ENCODE results near the gene PTPRG.

Gene PTPRG

DNA sequence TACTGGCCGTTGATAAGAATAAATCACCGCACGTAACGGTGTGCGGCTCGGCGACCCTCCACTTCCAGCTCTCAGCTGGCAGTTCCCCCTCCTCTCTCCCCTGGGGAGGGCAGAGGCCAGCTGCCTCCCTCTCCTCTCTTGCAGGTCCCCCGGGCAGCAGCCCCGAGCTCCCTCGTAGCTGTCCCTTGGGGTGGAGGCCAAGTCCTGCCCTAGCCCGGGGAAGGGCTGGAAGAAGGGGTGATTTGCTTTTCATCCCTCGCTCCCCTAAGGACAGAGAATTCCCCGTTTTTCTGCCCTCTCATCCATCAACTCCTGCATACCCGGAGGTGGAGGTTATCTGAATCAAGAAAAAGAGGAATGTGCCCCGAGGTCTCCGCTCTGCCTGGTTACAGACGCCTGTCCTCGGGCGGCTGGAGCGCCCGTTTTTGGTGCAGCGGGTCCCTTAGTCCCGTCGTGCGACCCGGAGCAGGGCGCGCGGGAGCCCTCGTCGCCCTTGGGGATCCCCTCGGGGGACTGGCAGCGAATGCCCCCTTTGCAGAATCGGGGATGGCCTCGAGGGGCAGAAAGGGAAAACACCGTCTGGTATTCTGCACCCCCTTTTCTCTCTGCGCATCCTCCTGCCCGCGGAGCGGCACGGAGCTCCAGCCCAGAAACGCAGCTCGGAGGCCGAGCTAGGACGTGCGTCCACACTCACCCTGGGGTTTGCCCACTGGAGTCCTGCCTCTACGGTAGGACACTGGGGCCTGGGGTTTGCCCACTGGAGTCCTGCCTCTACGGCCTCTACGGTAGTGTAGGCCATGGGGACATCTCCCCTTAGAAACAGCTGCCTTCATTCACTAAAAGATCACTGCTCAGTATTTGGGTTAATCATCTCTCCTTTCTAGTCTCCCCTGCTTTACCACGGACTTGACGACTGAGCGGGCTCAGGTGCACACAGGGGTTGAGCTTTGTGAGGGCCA, 2.2 kb downstream of the PTPRG start:
- no peak for DNase-seq

DNA sequence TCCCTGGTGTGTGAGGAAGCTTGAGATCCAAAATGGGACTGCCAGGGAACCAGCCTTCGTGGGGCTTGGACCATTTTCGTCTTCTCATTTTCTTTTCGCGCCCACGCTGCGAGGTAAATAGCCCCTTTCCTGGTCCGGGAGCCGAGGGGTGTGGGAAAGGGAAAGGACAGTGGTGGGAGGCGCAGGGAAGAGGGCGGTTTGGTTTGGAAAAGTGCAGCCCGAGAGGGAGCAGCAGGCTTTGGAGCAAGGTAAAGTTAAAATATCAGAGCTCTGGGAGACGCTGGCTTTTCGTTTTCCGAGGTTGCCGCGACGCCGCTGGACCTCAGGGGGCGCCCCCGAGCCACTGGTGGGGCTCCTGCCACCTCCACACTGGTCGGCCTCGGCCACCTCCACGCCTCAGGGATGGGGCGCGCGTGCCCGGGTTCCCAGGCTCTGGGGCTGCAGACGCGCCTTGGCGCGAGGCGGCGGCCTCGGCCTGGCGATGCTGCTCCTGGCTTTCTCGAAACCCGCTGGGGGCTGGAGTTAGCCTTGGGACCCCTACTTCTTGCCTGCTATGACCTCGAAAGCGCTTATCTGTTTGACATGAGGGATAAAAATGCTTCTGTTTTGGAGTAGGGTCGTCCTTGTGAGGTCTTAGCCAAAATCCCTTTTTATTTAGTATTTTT, 3.2 kb downstream of the PTPRG start:
- DNase-seq = no peak

- no peak for DNase-seq
Measured at GRCh38 chr3:61565569-61565968, 4.2 kb downstream of the PTPRG start.

DNA sequence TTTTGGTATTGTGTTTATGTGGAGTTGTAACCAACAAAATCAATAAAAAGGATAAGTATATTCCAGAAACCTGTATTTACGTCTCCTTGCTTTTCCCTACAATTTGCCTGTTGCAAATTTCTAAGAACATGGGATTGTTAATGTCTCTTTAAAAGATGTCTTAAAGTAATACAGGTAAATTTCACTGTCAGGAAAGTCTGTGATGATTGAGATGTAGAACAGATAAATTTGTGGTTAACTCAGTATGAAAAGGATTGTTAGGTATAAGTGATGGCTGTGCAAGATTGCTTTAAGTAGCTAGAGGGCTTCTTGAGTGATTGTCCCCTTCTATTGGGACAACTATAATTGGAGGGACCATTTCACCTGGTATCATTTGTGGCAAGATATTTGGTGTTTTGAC, 6.8 kb downstream of the PTPRG start:
- DNase-seq = no peak

- no peak for DNase-seq
Measured at GRCh38 chr3:61569856-61570580, 8.6 kb downstream of the PTPRG start.

DNA sequence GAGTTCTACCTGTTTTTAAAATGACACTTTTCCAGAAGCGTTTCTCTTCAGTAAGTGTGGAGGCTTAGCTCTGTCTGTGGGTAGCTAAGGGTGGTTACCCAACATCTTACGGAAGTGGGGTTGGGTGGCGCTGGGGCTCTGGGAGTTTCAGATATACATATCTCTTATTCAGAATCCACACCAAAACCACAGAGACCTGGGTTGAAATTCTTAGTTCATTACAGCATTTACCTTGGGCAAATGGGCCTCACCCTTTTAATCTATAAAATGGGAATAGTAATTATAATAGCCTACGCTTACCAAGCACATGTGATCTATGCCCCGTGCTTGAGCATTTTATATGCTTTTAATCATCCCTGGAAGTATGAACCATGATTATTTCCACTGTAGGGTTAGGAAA, 9.4 kb downstream of the PTPRG start:
- no peak for DNase-seq

- DNase-seq = no peak
Measured at GRCh38 chr3:61571516-61572336, 10.4 kb downstream of the PTPRG start.

DNA sequence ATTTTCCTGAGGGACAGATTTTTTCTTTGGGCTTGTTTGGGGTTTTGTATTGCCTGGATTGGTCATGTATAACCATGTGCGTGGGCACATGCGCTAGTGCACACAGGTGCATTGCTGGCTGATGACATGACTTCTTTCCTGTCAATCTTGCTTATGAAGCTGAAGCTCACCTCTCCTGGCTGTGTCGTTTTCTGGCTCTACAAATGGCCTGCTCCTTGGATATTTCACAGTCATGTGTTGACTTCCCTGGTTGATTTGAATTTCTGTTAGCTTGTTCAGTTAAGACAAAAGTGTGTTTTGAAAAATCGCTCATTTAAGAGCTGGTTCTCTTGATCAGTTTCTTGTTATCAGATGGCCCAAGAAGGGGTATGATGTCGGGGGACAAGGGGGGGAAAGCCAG, 11.5 kb downstream of the PTPRG start:
- no peak for DNase-seq

DNA sequence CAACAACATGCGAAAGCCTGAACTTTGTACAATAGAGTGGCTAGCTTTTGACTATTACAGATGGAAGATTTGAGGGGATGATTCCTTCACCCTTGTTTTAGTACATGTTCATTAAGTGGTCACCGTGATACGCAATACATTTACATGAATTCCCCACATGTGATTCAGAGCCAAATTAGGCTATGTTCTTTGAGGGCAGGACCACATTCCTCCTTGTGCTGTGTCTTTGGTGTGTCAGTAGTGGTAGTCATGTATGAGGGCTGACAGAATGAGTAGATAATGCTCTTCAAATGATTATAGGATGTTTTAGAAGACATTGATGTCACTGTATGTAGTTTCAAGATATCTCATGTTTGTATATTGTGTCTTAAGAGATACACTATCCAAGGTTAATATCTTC, 12.1 kb downstream of the PTPRG start:
- DNase-seq = no peak

DNA sequence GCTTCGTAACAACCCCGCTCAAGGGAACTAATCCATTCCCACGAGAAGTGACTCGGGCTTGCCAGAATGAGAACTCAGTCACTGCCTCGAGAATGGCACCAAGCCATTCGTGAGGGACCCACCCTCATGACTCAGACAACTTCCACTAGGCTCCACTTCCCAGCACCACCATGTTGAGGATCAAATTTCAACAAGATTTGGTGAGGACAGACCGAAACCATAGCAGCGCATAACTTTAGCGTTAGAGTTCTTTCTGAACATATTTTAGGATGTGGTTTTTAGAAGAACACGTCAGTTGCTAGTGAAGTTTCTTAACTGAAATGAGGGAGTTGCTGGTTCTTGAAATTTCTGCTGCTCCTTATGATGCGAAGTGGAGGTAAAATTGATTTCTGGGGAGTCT, 13.5 kb downstream of the PTPRG start:
- DNase-seq = no peak

DNA sequence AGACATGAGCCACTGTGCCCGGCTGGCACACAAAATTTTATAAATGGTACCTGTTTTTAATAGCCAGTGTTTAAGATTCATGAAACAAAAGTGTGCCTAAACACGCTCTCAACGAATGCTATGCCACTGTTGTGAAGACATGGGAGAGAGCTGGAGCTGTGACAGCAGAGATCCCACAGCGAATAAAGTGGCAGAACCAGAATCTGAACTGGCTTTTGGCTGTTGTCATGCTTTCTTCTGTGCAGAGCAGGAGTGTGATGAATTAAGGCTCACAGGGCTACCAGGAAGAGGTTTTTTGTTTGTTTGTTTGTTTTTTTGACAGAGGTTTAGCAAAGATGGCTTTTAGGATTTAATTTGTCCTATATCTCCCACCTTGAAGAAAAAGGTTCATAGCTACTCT, 14.5 kb downstream of the PTPRG start:
- DNase-seq = no peak

DNA sequence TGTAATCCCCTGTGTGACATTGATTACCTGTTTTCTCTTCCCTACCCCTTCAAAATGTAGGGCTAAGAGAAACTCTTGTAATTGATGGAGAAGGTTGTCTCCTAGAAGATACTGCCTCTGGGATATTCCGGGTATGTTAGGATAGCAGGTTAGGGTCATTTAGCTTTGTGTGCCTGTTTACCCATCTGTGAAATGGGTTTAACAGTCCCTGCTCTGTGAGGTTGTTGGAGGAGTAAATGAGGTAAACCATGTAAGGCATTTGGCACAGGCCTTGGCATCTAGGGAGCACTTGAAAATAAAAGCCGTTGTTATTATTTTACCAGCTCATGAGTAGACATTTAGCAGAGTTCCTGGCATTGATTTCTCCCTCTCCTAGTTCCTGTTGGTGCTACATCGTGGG, 16.4 kb downstream of the PTPRG start:
- no peak for DNase-seq

DNA sequence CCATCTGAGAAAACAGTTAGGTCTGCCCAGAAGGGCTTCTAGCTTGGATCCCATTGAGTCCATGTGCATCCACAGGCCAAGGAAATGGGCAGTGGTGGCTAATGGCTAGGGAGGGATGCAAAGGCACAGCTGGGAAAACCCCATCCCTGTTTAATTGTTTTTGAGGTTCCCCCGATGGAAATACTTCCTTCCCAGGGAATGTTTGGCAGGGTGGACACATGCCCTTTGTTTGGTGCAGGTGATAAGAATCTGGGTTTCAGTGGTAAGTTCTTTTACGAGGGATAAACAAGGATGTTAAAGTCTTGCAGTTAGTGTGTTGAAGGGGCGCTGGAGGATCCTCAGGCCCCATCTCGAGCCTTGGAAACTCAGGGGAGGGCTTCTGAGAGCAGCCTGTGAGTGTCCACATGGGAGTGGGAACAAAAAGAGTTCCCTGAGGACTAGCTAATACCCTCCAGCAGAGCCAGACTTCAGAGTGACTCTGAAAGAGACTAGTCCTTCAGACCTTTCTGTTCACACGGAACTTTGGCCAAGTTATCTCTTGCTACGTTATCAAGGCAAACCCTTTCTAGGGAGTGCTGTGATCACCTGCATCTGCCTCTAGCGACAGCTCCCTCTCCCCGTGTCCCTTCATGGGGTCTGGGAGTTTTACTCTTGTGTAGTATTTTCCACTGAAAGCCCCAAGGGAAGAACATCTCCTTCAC, 17.4 kb downstream of the PTPRG start:
- no peak for DNase-seq

- DNase-seq = no peak
Measured at GRCh38 chr3:61579685-61580084, 18.3 kb downstream of the PTPRG start.

- no peak for DNase-seq
Measured at GRCh38 chr3:61580982-61581643, 19.7 kb downstream of the PTPRG start.

DNA sequence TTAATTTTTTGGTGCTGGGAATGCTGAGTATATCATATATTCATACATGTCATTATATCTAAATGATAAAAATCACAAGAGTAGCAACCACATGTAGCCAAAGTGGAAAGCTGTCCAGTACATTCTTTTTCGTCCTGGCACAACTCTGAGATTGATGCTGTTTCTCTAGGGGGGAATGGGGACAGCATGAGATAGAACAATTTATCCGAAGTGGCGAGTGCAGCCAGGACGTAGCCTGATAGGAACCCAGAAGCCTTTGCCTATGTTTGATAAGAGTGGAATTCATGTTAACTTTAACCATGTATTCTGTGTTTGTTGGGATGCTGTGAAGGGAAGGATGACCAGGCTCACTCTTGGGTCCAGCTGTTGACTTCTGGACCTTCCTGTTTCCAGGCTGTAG, 20.9 kb downstream of the PTPRG start:
- no peak for DNase-seq

DNA sequence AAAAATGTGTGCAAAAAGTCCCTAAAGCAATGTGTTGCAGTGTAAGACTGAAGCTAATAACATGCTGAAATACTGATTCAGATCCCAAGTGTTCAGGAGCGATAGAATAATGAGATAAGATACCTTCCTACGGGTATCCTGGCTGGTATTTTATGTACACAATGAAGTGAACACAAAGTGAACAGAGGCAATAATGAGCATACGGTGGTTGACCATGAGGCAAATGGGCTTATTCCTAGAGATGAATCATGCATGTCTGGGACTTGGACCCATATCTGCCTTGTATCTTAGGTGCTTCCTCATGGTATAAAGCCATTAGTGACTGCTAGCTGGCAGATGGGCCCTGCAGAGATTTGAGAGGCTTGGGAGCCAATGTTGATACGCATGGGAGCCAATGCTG, 21.5 kb downstream of the PTPRG start:
- no peak for DNase-seq

GRCh38 chr3:61583890-61584875, 22.8 kb downstream of the PTPRG start:
- DNase-seq = no peak

DNA sequence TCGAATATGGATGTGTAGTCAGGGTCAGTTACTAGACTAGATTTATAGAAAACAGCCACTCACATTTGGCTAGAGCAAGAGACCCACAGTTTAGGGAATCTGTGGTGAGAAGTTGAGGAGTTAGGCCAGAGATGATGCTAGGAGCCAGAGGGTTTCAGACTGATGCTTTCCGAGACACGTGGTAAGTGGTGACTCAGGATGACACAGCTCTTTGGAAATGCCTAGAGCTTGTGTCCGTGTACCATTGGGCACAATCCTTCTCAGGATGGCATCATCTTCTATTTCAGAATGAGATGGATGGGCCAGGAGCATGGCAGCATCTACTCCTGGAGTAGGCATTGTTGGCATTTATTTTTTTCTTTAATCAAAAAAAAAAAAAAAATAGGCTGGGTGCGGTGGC, 28.5 kb downstream of the PTPRG start:
- no peak for DNase-seq

- no peak for DNase-seq
Measured at GRCh38 chr3:61591300-61591699, 29.9 kb downstream of the PTPRG start.

Measured in activated CD4-positive, CD25-positive, alpha-beta regulatory T cell (primary cell).